Nephron (organoid): ENCODE data around the gene KAZN.

Experiments
- H3K27ac Mint-ChIP-seq, 3 experiments: 2 replicates each; pipeline ENCODE4 v1.8.0; 2020; ENCODE audit warnings: mixed read lengths in 3 of 3, mild to moderate bottlenecking in 2 of 3, moderate library complexity in 1 of 3
- H3K27me3 Mint-ChIP-seq: 2 replicates; pipeline ENCODE4 v1.8.0; 2021; ENCODE audit warnings: low read depth, mild to moderate bottlenecking, moderate library complexity, mixed read lengths
- H3K36me3 Mint-ChIP-seq: 2 replicates; pipeline ENCODE4 v1.8.0; 2020; ENCODE audit warnings: low read depth, mixed read lengths
- H3K4me1 Mint-ChIP-seq: 2 replicates; pipeline ENCODE4 v1.8.0; 2020; ENCODE audit warnings: mixed read lengths
- H3K4me3 Mint-ChIP-seq, 3 experiments: 2 replicates each; pipeline ENCODE4 v1.8.0; 2020; ENCODE audit warnings: mild to moderate bottlenecking in 3 of 3, mixed read lengths in 3 of 3, moderate library complexity in 2 of 3
- H3K9me3 Mint-ChIP-seq: 2 replicates; pipeline ENCODE4 v1.8.0; 2020; ENCODE audit warnings: mixed read lengths
- CTCF ChIP-seq, 3 experiments: fragments of 200-600 bp; sonication (generic); IDR thresholded peaks; one replicate each; pipeline ENCODE4 v1.5.0; 2021; ENCODE audit warnings: antibody characterized with exemption in 3 of 3; ENCODE audit not compliant: unreplicated experiment in 3 of 3

The KAZN gene

GRCh38 chr1:14812189-14812588 is 213.7 kb downstream of the KAZN start:
- no peak overlapping the region for H3K27ac Mint-ChIP-seq
- H3K4me1 Mint-ChIP-seq, result peaks cover 25% of the 10 kb centered on the region
- peaks cover 4% of the 10 kb centered on the region for H3K27me3 Mint-ChIP-seq
- H3K4me3 Mint-ChIP-seq, result no peak overlapping the region
- no peak for TF ChIP-seq CTCF (IDR thresholded peaks at IDR 0.05; ENCODE audit: unreplicated experiment in 3 of 3)
- H3K9me3 Mint-ChIP-seq, result peaks cover 16% of the 10 kb centered on the region
- peaks cover 12% of the 10 kb centered on the region for H3K36me3 Mint-ChIP-seq

GRCh38 chr1:14815175-14815877 is 216.8 kb downstream of the KAZN start:
- peaks cover under 1% of the 10 kb centered on the region for H3K9me3 Mint-ChIP-seq
- peaks cover 4% of the 10 kb centered on the region for H3K27me3 Mint-ChIP-seq
- H3K4me1 Mint-ChIP-seq, result peaks cover 35% of the 10 kb centered on the region
- no peak for TF ChIP-seq CTCF (IDR thresholded peaks at IDR 0.05; ENCODE audit: unreplicated experiment in 3 of 3)
- H3K4me3 Mint-ChIP-seq, result no peak overlapping the region
- H3K27ac Mint-ChIP-seq, result peak overlapping the region in 1 of 3 experiments; percentile 21
- H3K36me3 Mint-ChIP-seq, result no peaks in the 10 kb centered on the region

- TF ChIP-seq CTCF (IDR thresholded peaks at IDR 0.05; ENCODE audit: unreplicated experiment in 3 of 3), result no peak
- no peaks in the 10 kb centered on the region for H3K36me3 Mint-ChIP-seq
- H3K4me1 Mint-ChIP-seq, result peaks cover 22% of the 10 kb centered on the region
- H3K9me3 Mint-ChIP-seq, result no peaks in the 10 kb centered on the region
- H3K27me3 Mint-ChIP-seq, result no peaks in the 10 kb centered on the region
- H3K4me3 Mint-ChIP-seq, result no peak overlapping the region
- no peak overlapping the region for H3K27ac Mint-ChIP-seq
Measured at GRCh38 chr1:14817223-14818170, 219.0 kb downstream of the KAZN start.

GRCh38 chr1:14820295-14821085 is 222.0 kb downstream of the KAZN start:
- peak overlapping the region in 1 of 3 experiments; percentile 39 for H3K27ac Mint-ChIP-seq
- no peaks in the 10 kb centered on the region for H3K9me3 Mint-ChIP-seq
- H3K36me3 Mint-ChIP-seq, result no peaks in the 10 kb centered on the region
- H3K4me1 Mint-ChIP-seq, result peaks cover 13% of the 10 kb centered on the region
- no peak overlapping the region for H3K4me3 Mint-ChIP-seq
- H3K27me3 Mint-ChIP-seq, result peaks cover 3% of the 10 kb centered on the region
- TF ChIP-seq CTCF (IDR thresholded peaks at IDR 0.05; ENCODE audit: unreplicated experiment in 3 of 3), result no peak

GRCh38 chr1:14822493-14822892 is 224.0 kb downstream of the KAZN start:
- Mint-ChIP-seq H3K4me3 (no peak overlapping the region), H3K27ac (peak overlapping the region in 1 of 3 experiments; percentile 9), H3K9me3 (no peaks in the 10 kb centered on the region), H3K4me1 (peaks cover 12% of the 10 kb centered on the region), H3K36me3 (no peaks in the 10 kb centered on the region), H3K27me3 (peaks cover 3% of the 10 kb centered on the region)
- TF ChIP-seq CTCF (IDR thresholded peaks at IDR 0.05; ENCODE audit: unreplicated experiment in 3 of 3), result no peak
